ENCODE results near the gene TPST1.

DNA sequence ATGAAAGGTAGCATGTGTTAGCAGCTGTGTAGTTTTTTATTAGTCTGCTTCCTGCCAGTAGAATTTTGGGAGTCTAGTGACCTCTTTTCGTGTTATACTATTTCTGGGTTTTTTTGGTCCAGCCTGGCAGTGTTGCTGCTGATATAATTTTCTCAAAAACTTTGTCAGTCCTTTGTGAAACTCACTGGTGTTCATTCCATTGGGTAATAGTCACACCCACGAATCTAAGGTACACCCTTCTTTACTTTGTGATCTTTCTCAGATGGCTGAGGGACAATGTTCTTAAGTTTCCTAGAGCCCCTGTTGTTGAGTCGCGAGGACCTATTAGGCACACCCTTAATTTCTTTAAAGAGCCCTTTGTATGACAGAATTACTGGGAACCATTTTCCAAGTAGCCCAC, 52.3 kb downstream of the TPST1 start:
- TF ChIP-seq, protein P1, sequence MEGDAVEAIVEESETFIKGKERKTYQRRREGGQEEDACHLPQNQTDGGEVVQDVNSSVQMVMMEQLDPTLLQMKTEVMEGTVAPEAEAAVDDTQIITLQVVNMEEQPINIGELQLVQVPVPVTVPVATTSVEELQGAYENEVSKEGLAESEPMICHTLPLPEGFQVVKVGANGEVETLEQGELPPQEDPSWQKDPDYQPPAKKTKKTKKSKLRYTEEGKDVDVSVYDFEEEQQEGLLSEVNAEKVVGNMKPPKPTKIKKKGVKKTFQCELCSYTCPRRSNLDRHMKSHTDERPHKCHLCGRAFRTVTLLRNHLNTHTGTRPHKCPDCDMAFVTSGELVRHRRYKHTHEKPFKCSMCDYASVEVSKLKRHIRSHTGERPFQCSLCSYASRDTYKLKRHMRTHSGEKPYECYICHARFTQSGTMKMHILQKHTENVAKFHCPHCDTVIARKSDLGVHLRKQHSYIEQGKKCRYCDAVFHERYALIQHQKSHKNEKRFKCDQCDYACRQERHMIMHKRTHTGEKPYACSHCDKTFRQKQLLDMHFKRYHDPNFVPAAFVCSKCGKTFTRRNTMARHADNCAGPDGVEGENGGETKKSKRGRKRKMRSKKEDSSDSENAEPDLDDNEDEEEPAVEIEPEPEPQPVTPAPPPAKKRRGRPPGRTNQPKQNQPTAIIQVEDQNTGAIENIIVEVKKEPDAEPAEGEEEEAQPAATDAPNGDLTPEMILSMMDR (conservative IDR thresholded peaks at IDR 0.05) = no peak
- no peak for TF ChIP-seq ZFX (IDR thresholded peaks at IDR 0.05)

Measured in C4-2B (cell line).